Skeletal muscle satellite cell (primary cell): ENCODE measurements around the gene LPP.

Source experiments
- H3K27me3 ChIP-seq: 2 replicates; pipeline ENCODE4 v1.7.0; 2013; ENCODE audit warnings: low read length; ENCODE audit not compliant: control insufficient read depth, insufficient read depth
- H3K36me3 ChIP-seq: 2 replicates; pipeline ENCODE4 v1.7.0; 2013; ENCODE audit warnings: mild to moderate bottlenecking, control low read depth, low read length; ENCODE audit not compliant: insufficient read depth
- H3K4me1 ChIP-seq: 2 replicates; pipeline ENCODE4 v1.7.0; 2013; ENCODE audit warnings: low read length; ENCODE audit not compliant: control insufficient read depth, insufficient read depth
- H3K4me2 ChIP-seq: 2 replicates; pipeline ENCODE4 v1.7.0; 2013; ENCODE audit warnings: mild to moderate bottlenecking, low read length
- H3K4me3 ChIP-seq: 2 replicates; pipeline ENCODE4 v1.7.0; 2013; ENCODE audit warnings: low read length
- H3K9ac ChIP-seq: 2 replicates; pipeline ENCODE4 v1.7.0; 2013; ENCODE audit warnings: mild to moderate bottlenecking, low read depth, low read length, moderate library complexity
- H3K9me3 ChIP-seq: replicated peaks from 2 replicates; pipeline ENCODE4 v1.7.0; 2013; ENCODE audit warnings: mild to moderate bottlenecking, control low read depth, low read length

LPP gene

GRCh38 chr3:188562144-188562543 is 408.2 kb downstream of the LPP start:
- no peaks in the 10 kb centered on the region for H3K36me3 ChIP-seq
- no peak overlapping the region for H3K9ac ChIP-seq
- H3K4me1 ChIP-seq, result peaks cover 16% of the 10 kb centered on the region
- no peaks in the 10 kb centered on the region for H3K9me3 ChIP-seq
- no peak overlapping the region for H3K4me3 ChIP-seq
- H3K27me3 ChIP-seq, result no peaks in the 10 kb centered on the region
- no peak overlapping the region for H3K4me2 ChIP-seq

DNA sequence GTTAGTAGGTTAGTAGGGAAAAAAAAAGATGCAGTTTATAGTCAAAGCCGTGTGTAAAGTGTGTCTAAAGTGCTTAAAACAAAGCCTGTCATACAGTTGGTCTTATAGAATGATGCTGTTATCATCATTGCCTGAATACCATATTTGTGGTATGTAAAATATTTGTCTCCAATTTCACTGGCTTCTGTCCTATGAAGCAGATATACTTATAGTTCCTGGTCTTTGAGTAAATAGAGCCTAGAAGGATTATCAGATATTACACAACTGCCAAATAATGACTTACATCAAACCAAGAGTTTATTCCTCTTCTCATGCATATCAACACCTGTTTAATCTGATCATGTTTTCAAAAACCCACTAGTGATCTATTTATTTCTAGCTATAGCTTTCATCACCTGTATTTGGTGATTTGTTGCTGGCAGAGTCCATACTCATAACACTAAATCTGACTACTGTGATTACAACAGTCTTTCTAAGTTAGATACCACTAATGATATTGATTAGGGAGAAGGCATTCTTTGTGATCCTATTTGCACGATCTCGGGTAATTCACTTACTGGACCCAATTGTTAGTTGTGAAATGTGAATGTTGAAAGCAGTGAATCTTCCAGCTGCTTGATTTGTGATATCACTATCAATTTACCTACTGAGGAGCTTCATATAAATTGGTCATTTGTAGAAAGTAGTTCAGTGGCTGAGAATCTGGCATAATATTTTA is 413.7 kb downstream of the LPP start:
- Histone ChIP-seq H3K36me3 (no peaks in the 10 kb centered on the region), H3K9me3 (no peaks in the 10 kb centered on the region), H3K4me3 (no peak overlapping the region)

GRCh38 chr3:188568736-188569135 is 414.8 kb downstream of the LPP start:
- H3K36me3 ChIP-seq, result no peaks in the 10 kb centered on the region
- H3K4me1 ChIP-seq, result peaks cover 27% of the 10 kb centered on the region
- no peaks in the 10 kb centered on the region for H3K27me3 ChIP-seq
- no peak overlapping the region for H3K4me3 ChIP-seq
- H3K9me3 ChIP-seq, result no peaks in the 10 kb centered on the region
- H3K4me2 ChIP-seq, result no peak overlapping the region
- no peak overlapping the region for H3K9ac ChIP-seq

More for the DNA sequence above, 413.7 kb downstream of the LPP start:
- Histone ChIP-seq H3K9ac (no peak overlapping the region), H3K27me3 (no peaks in the 10 kb centered on the region), H3K4me1 (peaks cover 27% of the 10 kb centered on the region), H3K4me2 (no peak overlapping the region)

GRCh38 chr3:188571531-188572095 is 417.7 kb downstream of the LPP start:
- Histone ChIP-seq H3K9me3 (no peaks in the 10 kb centered on the region), H3K27me3 (no peaks in the 10 kb centered on the region), H3K4me1 (peaks cover 30% of the 10 kb centered on the region), H3K36me3 (no peaks in the 10 kb centered on the region), H3K4me3 (no peak overlapping the region), H3K4me2 (no peak overlapping the region), H3K9ac (no peak overlapping the region)

- H3K9me3 ChIP-seq, result no peaks in the 10 kb centered on the region
- no peaks in the 10 kb centered on the region for H3K27me3 ChIP-seq
- H3K9ac ChIP-seq, result no peak overlapping the region
- no peak overlapping the region for H3K4me3 ChIP-seq
- H3K4me2 ChIP-seq, result no peak overlapping the region
- no peaks in the 10 kb centered on the region for H3K36me3 ChIP-seq
- H3K4me1 ChIP-seq, result peaks cover 26% of the 10 kb centered on the region
These were observed 419.5 kb downstream of the LPP start for GRCh38 chr3:188573291-188573940.

- H3K9me3 ChIP-seq, result no peaks in the 10 kb centered on the region
- no peaks in the 10 kb centered on the region for H3K36me3 ChIP-seq
- H3K27me3 ChIP-seq, result no peaks in the 10 kb centered on the region
- H3K4me2 ChIP-seq, result no peak overlapping the region
- peaks cover 26% of the 10 kb centered on the region for H3K4me1 ChIP-seq
- no peak overlapping the region for H3K4me3 ChIP-seq
- no peak overlapping the region for H3K9ac ChIP-seq
These were observed 420.0 kb downstream of the LPP start for GRCh38 chr3:188573956-188574355.

- Histone ChIP-seq H3K4me3 (no peak overlapping the region), H3K4me1 (peaks cover 27% of the 10 kb centered on the region), H3K9ac (no peak overlapping the region), H3K9me3 (no peaks in the 10 kb centered on the region), H3K27me3 (no peaks in the 10 kb centered on the region), H3K4me2 (no peak overlapping the region), H3K36me3 (no peaks in the 10 kb centered on the region)
These were observed 420.9 kb downstream of the LPP start for GRCh38 chr3:188574885-188575284.

DNA sequence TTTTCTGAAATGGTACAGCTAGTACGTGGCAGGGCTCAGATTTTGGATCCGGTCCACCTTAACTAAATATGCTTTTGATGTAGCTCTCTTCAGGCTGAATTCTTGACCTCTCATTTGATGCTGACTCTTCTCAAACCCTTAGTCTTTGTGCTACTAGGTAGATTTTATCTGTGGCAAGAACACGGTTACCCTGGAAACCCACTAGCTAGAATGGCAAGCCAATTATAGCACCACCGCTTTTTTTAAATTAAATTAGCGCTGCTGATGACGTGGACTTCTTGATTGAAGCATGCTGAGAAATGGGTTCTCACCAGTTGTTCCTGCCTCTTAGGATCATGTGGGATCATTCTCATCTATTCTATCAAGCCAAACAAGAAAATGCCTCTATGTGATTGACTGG is 421.5 kb downstream of the LPP start:
- Histone ChIP-seq H3K4me3 (no peak overlapping the region), H3K4me1 (peaks cover 27% of the 10 kb centered on the region), H3K9ac (no peak overlapping the region), H3K36me3 (no peaks in the 10 kb centered on the region), H3K4me2 (no peak overlapping the region), H3K27me3 (no peaks in the 10 kb centered on the region), H3K9me3 (no peaks in the 10 kb centered on the region)

- no peak overlapping the region for H3K9ac ChIP-seq
- H3K4me1 ChIP-seq, result peaks cover 18% of the 10 kb centered on the region
- H3K4me3 ChIP-seq, result no peak overlapping the region
- no peak overlapping the region for H3K4me2 ChIP-seq
- H3K27me3 ChIP-seq, result no peaks in the 10 kb centered on the region
- H3K9me3 ChIP-seq, result no peaks in the 10 kb centered on the region
- no peaks in the 10 kb centered on the region for H3K36me3 ChIP-seq
These were observed 423.6 kb downstream of the LPP start for GRCh38 chr3:188577539-188577938.

- peaks cover 27% of the 10 kb centered on the region for H3K4me1 ChIP-seq
- peak overlapping the region; percentile 28 for H3K9ac ChIP-seq
- no peaks in the 10 kb centered on the region for H3K27me3 ChIP-seq
- peak overlapping the region; percentile 27 for H3K4me2 ChIP-seq
- no peaks in the 10 kb centered on the region for H3K9me3 ChIP-seq
- H3K4me3 ChIP-seq, result no peak overlapping the region
- H3K36me3 ChIP-seq, result no peaks in the 10 kb centered on the region
These were observed 424.8 kb downstream of the LPP start for GRCh38 chr3:188578576-188579363.

DNA sequence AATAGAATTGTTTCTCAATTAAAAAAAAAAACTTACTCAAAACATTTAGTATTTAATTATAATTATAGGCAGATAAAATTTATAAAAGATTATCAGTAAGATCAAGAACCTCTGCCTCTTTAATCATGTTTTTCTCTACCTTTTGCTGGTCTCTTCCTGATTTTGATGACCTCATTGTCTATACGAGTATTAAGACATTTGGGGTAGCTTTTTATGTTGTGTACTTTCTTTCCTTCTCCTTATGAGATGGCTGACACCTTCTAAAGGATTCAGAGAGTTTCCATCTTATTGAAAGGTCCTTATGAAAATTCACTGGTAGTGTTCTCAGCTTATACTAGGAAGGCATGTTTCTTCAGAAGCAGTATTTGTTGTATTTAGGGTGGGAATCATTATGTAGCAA is 426.3 kb downstream of the LPP start:
- no peak overlapping the region for H3K9ac ChIP-seq
- H3K9me3 ChIP-seq, result no peaks in the 10 kb centered on the region
- H3K27me3 ChIP-seq, result no peaks in the 10 kb centered on the region
- no peak overlapping the region for H3K4me3 ChIP-seq
- no peak overlapping the region for H3K4me2 ChIP-seq
- peaks cover 38% of the 10 kb centered on the region for H3K4me1 ChIP-seq
- H3K36me3 ChIP-seq, result no peaks in the 10 kb centered on the region
